OCI-LY7 (cell line): ENCODE measurements around the gene PEX5L.

Experiments used
- EZH2phosphoT487 ChIP-seq: fragments of 200-600 bp; sonication (generic); IDR thresholded peaks from 2 replicates; pipeline ENCODE4 v1.6.1; 2018; ENCODE audit warnings: low read depth, borderline replicate concordance, mild to moderate bottlenecking, mixed run types, antibody characterized with exemption, low read length, moderate library complexity, mixed read lengths
- TF ChIP-seq, protein P1 (sequence below): fragments of 200-600 bp; sonication (generic); conservative IDR thresholded peaks from 2 replicates; pipeline ENCODE4 v1.5.1; 2014; ENCODE audit warnings: mild to moderate bottlenecking, antibody characterized with exemption, low read length, moderate library complexity, mixed read lengths

DNA sequence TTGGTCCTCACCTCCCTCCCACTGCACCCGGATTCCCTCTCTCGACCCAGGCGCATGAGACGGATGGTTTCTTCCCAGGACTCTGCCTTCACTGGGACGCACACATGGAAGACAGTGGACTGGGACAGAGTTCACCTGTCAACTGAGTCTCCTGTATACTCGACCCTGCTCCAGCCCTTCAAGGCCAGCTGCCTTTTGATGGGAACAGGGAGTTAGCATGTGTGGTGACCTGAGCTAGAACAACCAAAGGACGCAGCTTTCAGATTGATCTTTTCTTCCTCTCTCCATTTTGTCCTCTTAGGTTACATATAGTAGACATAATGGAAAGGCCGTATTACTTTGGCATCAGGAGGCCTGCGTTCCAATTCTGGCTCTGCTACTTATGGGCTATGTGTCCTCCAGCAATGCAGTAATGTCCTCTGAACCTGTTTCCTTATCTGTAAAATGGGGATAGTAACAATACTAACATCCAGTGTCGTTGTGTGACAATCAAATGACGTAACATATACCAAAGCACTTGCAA, 94.1 kb downstream of the PEX5L start:
- TF ChIP-seq, protein P1, sequence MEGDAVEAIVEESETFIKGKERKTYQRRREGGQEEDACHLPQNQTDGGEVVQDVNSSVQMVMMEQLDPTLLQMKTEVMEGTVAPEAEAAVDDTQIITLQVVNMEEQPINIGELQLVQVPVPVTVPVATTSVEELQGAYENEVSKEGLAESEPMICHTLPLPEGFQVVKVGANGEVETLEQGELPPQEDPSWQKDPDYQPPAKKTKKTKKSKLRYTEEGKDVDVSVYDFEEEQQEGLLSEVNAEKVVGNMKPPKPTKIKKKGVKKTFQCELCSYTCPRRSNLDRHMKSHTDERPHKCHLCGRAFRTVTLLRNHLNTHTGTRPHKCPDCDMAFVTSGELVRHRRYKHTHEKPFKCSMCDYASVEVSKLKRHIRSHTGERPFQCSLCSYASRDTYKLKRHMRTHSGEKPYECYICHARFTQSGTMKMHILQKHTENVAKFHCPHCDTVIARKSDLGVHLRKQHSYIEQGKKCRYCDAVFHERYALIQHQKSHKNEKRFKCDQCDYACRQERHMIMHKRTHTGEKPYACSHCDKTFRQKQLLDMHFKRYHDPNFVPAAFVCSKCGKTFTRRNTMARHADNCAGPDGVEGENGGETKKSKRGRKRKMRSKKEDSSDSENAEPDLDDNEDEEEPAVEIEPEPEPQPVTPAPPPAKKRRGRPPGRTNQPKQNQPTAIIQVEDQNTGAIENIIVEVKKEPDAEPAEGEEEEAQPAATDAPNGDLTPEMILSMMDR = no peak
- TF ChIP-seq EZH2phosphoT487 = no peak
